K562 (cell line): ENCODE data around the gene TMEM95. TPM values are rescaled to one million over a fixed set of nuclear protein-coding genes. Genes with fewer than 3 reads are reported as not detected.

Source experiments
- CEBPB ChIP-seq: fragments of 450-650 bp; IDR thresholded peaks from 2 replicates; pipeline ENCODE4 v1.6.1; 2016; ENCODE audit warnings: missing genetic modification characterization, missing compliant biosample characterization
- MED1 ChIP-seq: sonication (generic); formaldehyde crosslinking; IDR thresholded peaks from 2 replicates; pipeline ENCODE4 v1.8.1; 2023; ENCODE audit warnings: missing genetic modification reagents, borderline replicate concordance
- MGA ChIP-seq: fragments of 450-650 bp; IDR thresholded peaks from 2 replicates; pipeline ENCODE4 v1.6.1; 2016; ENCODE audit warnings: mild to moderate bottlenecking, moderate library complexity
- NFATC3 ChIP-seq: fragments of 450-650 bp; IDR thresholded peaks from 2 replicates; pipeline ENCODE4 v1.6.1; 2017; ENCODE audit warnings: mild to moderate bottlenecking
- U2AF1 ChIP-seq: fragments of 200-400 bp; formaldehyde crosslinking; optimal IDR thresholded peaks from 2 replicates; pipeline ENCODE3; 2017; ENCODE audit warnings: mild to moderate bottlenecking, low read depth, low read length, moderate library complexity
- polyA plus RNA-seq, 8 experiments: library from polyadenylated mRNA; depleted of rRNA in 4 of 8; stranded (reverse) in 5 of 8; unstranded in 3 of 8; fragments of >200 nt; fragmentation: Nextera tagmentation in 2 of 8; fragmentation: Illumina TruSeq in 1 of 8; extraction: Ambion mirVana in 2 of 8; extraction: Trizol in 1 of 8; gene quantifications; 2 replicates each; pipeline versions ENCODE4 v1.2.1 to v1.2.3, GENCODE V29; 2011 to 2014; ENCODE audit warnings: inconsistent platforms in 1 of 8, missing spikeins in 1 of 8
- total RNA-seq, 7 experiments: library from RNA; depleted of rRNA in 6 of 7; stranded (reverse); fragments of >200 nt in 6 of 7; fragmentation: Illumina TruSeq in 2 of 7; extraction: Trizol in 2 of 7; gene quantifications; 2 replicates each; pipeline versions ENCODE4 v1.2.1 to v1.2.3, GENCODE V29; 2011 to 2021; ENCODE audit warnings: low replicate concordance in 1 of 7

TMEM95 gene
- total and polyA plus RNA-seq, 9 of the 15 experiments (the other 6 are each of a cell fraction or from before 2014, with no cell fraction given), result not detected

GRCh38 chr17:7332111-7332510, 22.8 kb upstream of the TMEM95 start (continued):
- TF ChIP-seq MGA (no peak), MED1 (no peak), CEBPB (no peak), NFATC3 (no peak), U2AF1 (no peak)
